Neural progenitor cell (in vitro differentiated cells): ENCODE results near the gene LASP1NB.

Source experiments
- DNase-seq: peaks from one replicate; pipeline ENCODE4 v3.0.0-alpha.2; 2016; ENCODE audit warnings: low spot score
- H2AFZ ChIP-seq: fragments of 200-600 bp; sonication (generic); replicated peaks from 2 replicates; pipeline ENCODE4 v1.6.1; 2016; ENCODE audit warnings: antibody characterized with exemption
- H3F3A ChIP-seq: fragments of 200-600 bp; sonication (generic); 2 replicates; pipeline ENCODE4 v1.6.1; 2016; ENCODE audit warnings: antibody characterized with exemption, low read depth
- H3K27ac ChIP-seq: fragments of 200-600 bp; sonication (generic); 2 replicates; pipeline ENCODE4 v1.5.1; 2016; ENCODE audit warnings: mild to moderate bottlenecking
- H3K27me3 ChIP-seq: fragments of 200-600 bp; sonication (generic); 2 replicates; pipeline ENCODE4 v1.6.1; 2016; ENCODE audit warnings: mild to moderate bottlenecking, moderate library complexity
- H3K36me3 ChIP-seq: fragments of 200-600 bp; sonication (generic); 2 replicates; pipeline ENCODE4 v1.5.1; 2016
- H3K4me1 ChIP-seq: fragments of 200-600 bp; sonication (generic); 2 replicates; pipeline ENCODE4 v1.6.1; 2016; ENCODE audit warnings: mixed run types
- H3K4me2 ChIP-seq: fragments of 200-600 bp; sonication (generic); 2 replicates; pipeline ENCODE4 v1.6.1; 2016
- H3K4me3 ChIP-seq: fragments of 200-600 bp; sonication (generic); 2 replicates; pipeline ENCODE4 v1.5.1; 2016
- H3K79me2 ChIP-seq: fragments of 200-600 bp; sonication (generic); 2 replicates; pipeline ENCODE4 v1.6.1; 2016; ENCODE audit warnings: low read depth
- H3K9ac ChIP-seq: fragments of 200-600 bp; sonication (generic); 2 replicates; pipeline ENCODE4 v1.6.1; 2016
- H3K9me3 ChIP-seq: fragments of 200-600 bp; sonication (generic); 2 replicates; pipeline ENCODE4 v1.5.1; 2016; ENCODE audit warnings: low read depth
- H4K20me1 ChIP-seq: fragments of 200-600 bp; sonication (generic); 2 replicates; pipeline ENCODE4 v1.6.1; 2016; ENCODE audit warnings: low read depth
- H3K27ac Mint-ChIP-seq: 3 replicates; pipeline ENCODE4 v1.8.0; 2021; ENCODE audit warnings: mixed read lengths
- H3K27me3 Mint-ChIP-seq: 2 replicates; pipeline ENCODE4 v1.8.0; 2022; ENCODE audit warnings: low read depth, mild to moderate bottlenecking, inconsistent platforms, moderate library complexity, mixed read lengths; ENCODE audit not compliant: insufficient read depth
- H3K36me3 Mint-ChIP-seq: 3 replicates; pipeline ENCODE4 v1.8.0; 2021; ENCODE audit warnings: mixed read lengths
- H3K4me1 Mint-ChIP-seq: 3 replicates; pipeline ENCODE4 v1.8.0; 2021; ENCODE audit warnings: mixed read lengths
- H3K4me3 Mint-ChIP-seq: 3 replicates; pipeline ENCODE4 v1.8.0; 2021; ENCODE audit warnings: mild to moderate bottlenecking, moderate library complexity, mixed read lengths
- H3K9me3 Mint-ChIP-seq: 3 replicates; pipeline ENCODE4 v1.8.0; 2020; ENCODE audit warnings: mixed read lengths
- EZH2 ChIP-seq: fragments of 200-600 bp; sonication (generic); IDR thresholded peaks from 2 replicates; pipeline ENCODE4 v1.6.1; 2017; ENCODE audit warnings: antibody characterized with exemption, mild to moderate bottlenecking, moderate library complexity
- EZH2phosphoT487 ChIP-seq: fragments of 200-600 bp; sonication (generic); IDR thresholded peaks from 2 replicates; pipeline ENCODE4 v1.6.1; 2017; ENCODE audit warnings: antibody characterized with exemption
- TF ChIP-seq, protein P1 (sequence below): fragments of 200-600 bp; sonication (generic); IDR thresholded peaks from 2 replicates; pipeline ENCODE4 v1.5.1; 2017; ENCODE audit warnings: antibody characterized with exemption, mild to moderate bottlenecking

LASP1NB gene

DNA sequence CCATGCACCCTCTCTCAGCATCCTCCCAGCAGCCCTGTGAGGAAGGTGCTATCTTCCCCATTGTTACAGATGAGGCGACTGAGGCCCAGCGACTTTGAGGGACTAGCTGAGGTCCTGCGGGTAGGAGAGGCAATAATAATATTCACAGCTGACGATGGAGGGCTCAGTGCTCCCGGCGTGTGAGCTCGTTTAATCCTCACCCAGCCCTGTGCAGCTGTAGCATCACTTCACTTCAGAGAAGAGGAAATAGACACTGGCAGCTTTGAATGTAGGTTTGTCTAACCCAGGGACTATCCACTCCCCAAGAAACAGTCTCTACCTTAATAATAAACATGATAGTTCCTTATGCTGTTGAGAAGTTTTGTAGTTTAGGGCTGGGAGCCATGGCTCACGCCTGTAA lies 34.0 kb upstream of the LASP1NB start:
- peaks cover 50% of the 10 kb centered on the region for H3K4me1 Mint-ChIP-seq
- Histone ChIP-seq H3K27ac (no peak overlapping the region), H3K27me3 (no peaks in the 10 kb centered on the region), H3K79me2 (peaks cover 6% of the 10 kb centered on the region), H3F3A (peaks cover 13% of the 10 kb centered on the region), H4K20me1 (peaks cover 40% of the 10 kb centered on the region), H2AFZ (no peak overlapping the region), H3K9me3 (no peaks in the 10 kb centered on the region), H3K4me3 (no peak overlapping the region), H3K36me3 (no peaks in the 10 kb centered on the region), H3K9ac (no peak overlapping the region), H3K4me2 (no peak overlapping the region), H3K4me1 (peaks cover 21% of the 10 kb centered on the region)
- DNase-seq = no peak
- H3K36me3 Mint-ChIP-seq = peaks cover 7% of the 10 kb centered on the region
- H3K4me3 Mint-ChIP-seq = peak overlapping the region; percentile 9
- H3K27ac Mint-ChIP-seq = peak overlapping the region; percentile 29
- TF ChIP-seq, protein P1, sequence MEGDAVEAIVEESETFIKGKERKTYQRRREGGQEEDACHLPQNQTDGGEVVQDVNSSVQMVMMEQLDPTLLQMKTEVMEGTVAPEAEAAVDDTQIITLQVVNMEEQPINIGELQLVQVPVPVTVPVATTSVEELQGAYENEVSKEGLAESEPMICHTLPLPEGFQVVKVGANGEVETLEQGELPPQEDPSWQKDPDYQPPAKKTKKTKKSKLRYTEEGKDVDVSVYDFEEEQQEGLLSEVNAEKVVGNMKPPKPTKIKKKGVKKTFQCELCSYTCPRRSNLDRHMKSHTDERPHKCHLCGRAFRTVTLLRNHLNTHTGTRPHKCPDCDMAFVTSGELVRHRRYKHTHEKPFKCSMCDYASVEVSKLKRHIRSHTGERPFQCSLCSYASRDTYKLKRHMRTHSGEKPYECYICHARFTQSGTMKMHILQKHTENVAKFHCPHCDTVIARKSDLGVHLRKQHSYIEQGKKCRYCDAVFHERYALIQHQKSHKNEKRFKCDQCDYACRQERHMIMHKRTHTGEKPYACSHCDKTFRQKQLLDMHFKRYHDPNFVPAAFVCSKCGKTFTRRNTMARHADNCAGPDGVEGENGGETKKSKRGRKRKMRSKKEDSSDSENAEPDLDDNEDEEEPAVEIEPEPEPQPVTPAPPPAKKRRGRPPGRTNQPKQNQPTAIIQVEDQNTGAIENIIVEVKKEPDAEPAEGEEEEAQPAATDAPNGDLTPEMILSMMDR = no peak
- no peak for TF ChIP-seq EZH2
- TF ChIP-seq EZH2phosphoT487 = no peak
- H3K27me3 Mint-ChIP-seq = peaks cover 2% of the 10 kb centered on the region
- H3K9me3 Mint-ChIP-seq = no peaks in the 10 kb centered on the region

DNA sequence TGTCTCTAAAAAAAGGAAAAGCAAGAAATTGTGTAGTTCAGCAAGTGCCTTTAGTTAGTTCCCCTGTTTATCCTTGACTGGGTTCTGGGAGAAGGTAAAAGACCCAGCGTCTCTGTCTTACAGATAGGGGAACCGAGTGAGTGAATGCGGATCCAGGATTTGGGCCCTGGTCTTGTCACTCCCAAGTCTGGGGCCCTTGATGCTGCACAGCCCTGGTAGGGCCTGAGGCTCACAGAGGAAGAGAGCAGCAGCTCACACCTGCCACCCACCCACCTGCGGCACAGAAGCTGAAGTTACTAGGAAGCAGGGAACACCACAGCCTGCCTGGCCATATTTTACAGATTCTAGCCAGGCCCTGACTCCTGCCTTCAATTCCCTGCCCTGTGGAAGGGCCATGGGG lies 33.3 kb upstream of the LASP1NB start:
- Histone ChIP-seq H2AFZ (no peak overlapping the region), H3K4me3 (no peak overlapping the region), H3K36me3 (no peaks in the 10 kb centered on the region), H3K79me2 (peaks cover 6% of the 10 kb centered on the region), H3K4me1 (peaks cover 23% of the 10 kb centered on the region), H3K9me3 (no peaks in the 10 kb centered on the region), H3K4me2 (no peak overlapping the region), H3F3A (peaks cover 13% of the 10 kb centered on the region), H3K27me3 (no peaks in the 10 kb centered on the region), H3K9ac (no peak overlapping the region), H3K27ac (no peak overlapping the region), H4K20me1 (peaks cover 38% of the 10 kb centered on the region)
- H3K36me3 Mint-ChIP-seq = peaks cover 7% of the 10 kb centered on the region
- H3K27ac Mint-ChIP-seq = peak overlapping the region; percentile 29
- H3K4me3 Mint-ChIP-seq = peak overlapping the region; percentile 9
- H3K4me1 Mint-ChIP-seq = peaks cover 51% of the 10 kb centered on the region
- TF ChIP-seq, protein P1 = no peak
- TF ChIP-seq EZH2phosphoT487 (no peak), EZH2 (no peak)
- DNase-seq = no peak
- peaks cover 2% of the 10 kb centered on the region for H3K27me3 Mint-ChIP-seq
- H3K9me3 Mint-ChIP-seq = no peaks in the 10 kb centered on the region

DNA sequence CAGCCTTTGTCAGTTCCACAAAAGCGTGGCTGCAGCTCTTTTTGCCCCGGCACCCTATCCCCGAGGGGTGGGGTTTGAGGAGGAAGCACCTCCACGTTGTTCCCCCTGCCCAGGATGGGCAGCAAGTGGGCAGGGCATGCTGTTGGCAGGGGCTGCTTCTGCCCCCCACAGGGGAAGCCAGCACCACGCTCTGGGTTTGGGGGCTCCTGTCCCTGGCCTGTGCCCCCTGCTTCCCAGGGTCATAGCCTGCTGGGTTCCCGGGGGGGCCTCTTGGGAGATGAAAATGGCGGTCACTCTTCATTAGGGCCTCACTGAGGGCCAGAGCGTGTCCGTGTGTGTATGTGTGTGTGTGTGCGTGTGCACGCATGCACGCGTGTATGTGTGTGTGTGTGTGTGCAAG lies 32.8 kb upstream of the LASP1NB start:
- Histone ChIP-seq H3K27me3 (no peaks in the 10 kb centered on the region), H3K4me2 (no peak overlapping the region), H3F3A (peaks cover 14% of the 10 kb centered on the region), H3K27ac (no peak overlapping the region), H3K9ac (no peak overlapping the region), H3K36me3 (no peaks in the 10 kb centered on the region), H3K4me3 (no peak overlapping the region), H3K79me2 (peaks cover 6% of the 10 kb centered on the region), H3K9me3 (no peaks in the 10 kb centered on the region), H2AFZ (no peak overlapping the region), H3K4me1 (peaks cover 28% of the 10 kb centered on the region), H4K20me1 (peaks cover 34% of the 10 kb centered on the region)
- TF ChIP-seq, protein P1 = no peak
- TF ChIP-seq EZH2 (no peak), EZH2phosphoT487 (no peak)
- peaks cover 7% of the 10 kb centered on the region for H3K36me3 Mint-ChIP-seq
- H3K4me3 Mint-ChIP-seq = no peak overlapping the region
- no peak for DNase-seq
- H3K9me3 Mint-ChIP-seq = no peaks in the 10 kb centered on the region
- peaks cover 5% of the 10 kb centered on the region for H3K27me3 Mint-ChIP-seq
- H3K4me1 Mint-ChIP-seq = peaks cover 51% of the 10 kb centered on the region
- H3K27ac Mint-ChIP-seq = no peak overlapping the region
